Spinal cord (tissue), 10 donors: ENCODE measurements around the gene CACNA1E. TPM values are rescaled to one million over a fixed set of nuclear protein-coding genes. Genes with fewer than 3 reads are reported as not detected.

Experiments
- DNase-seq, 6 donors: peaks; one replicate each; pipeline versions ENCODE4 v3.0.0 to v3.0.0-alpha.2; 2013 to 2015; ENCODE audit warnings: low spot score in 6 of 6, low read depth in 4 of 6
- H3K27ac ChIP-seq: one replicate; pipeline ENCODE4 v1.5.1; 2013; ENCODE audit warnings: low read depth, low read length, control low read depth
- H3K27me3 ChIP-seq: one replicate; pipeline ENCODE4 v1.6.1; 2013; ENCODE audit warnings: low read length; ENCODE audit not compliant: control insufficient read depth, insufficient read depth
- H3K36me3 ChIP-seq: one replicate; pipeline ENCODE4 v1.6.1; 2013; ENCODE audit warnings: low read length; ENCODE audit not compliant: control insufficient read depth, insufficient read depth
- H3K4me1 ChIP-seq: one replicate; pipeline ENCODE4 v1.6.1; 2013; ENCODE audit warnings: low read length; ENCODE audit not compliant: control insufficient read depth, insufficient read depth
- H3K4me3 ChIP-seq: one replicate; pipeline ENCODE4 v1.5.1; 2013; ENCODE audit warnings: low read depth, low read length, control low read depth
- H3K9me3 ChIP-seq: one replicate; pipeline ENCODE4 v1.6.1; 2013; ENCODE audit warnings: low read length; ENCODE audit not compliant: control insufficient read depth, insufficient read depth
- WGBS: methylation state at CpG from one replicate; pipeline ENCODE4 v1.1.5; 2013; ENCODE audit warnings: missing lambda C conversion rate; ENCODE audit not compliant: insufficient coverage; 5-methylcytosine and 5-hydroxymethylcytosine counted together
- polyA plus RNA-seq, 2 donors: library from polyadenylated mRNA; unstranded; fragments of 120-200 nt; gene quantifications; one replicate each; pipeline ENCODE4 v1.2.1, GENCODE V29; 2013; ENCODE audit not compliant: insufficient read length in 2 of 2
- total RNA-seq, 2 donors: library from RNA; depleted of rRNA in 1 of 2; stranded (reverse); fragments of 120-200 nt in 1 of 2; fragments of >200 nt in 1 of 2; gene quantifications; one replicate each; pipeline versions ENCODE4 v1.2.3 to v1.2.4, GENCODE V29; 2013 to 2014
- donor health status: healthy.

Gene CACNA1E
- total and polyA plus RNA-seq, 4 donors, result 17.2 to 53.7 (median 37.0) TPM

- Histone ChIP-seq H3K36me3 (peaks cover 7% of the 10 kb centered on the region), H3K27me3 (no peaks in the 10 kb centered on the region), H3K9me3 (no peaks in the 10 kb centered on the region), H3K4me3 (no peak overlapping the region), H3K4me1 (peaks cover 5% of the 10 kb centered on the region), H3K27ac (no peak overlapping the region)
- DNase-seq, result no peak
- 93% methylated on average over 3 of the region's 4 CpGs for WGBS
Observed at GRCh38 chr1:181588631-181589030, 105.3 kb downstream of the CACNA1E start.

- DNase-seq, result peak in 1 of 6 donors; percentile 22
- H3K27ac ChIP-seq, result no peak overlapping the region
- no peaks in the 10 kb centered on the region for H3K9me3 ChIP-seq
- peaks cover 9% of the 10 kb centered on the region for H3K4me1 ChIP-seq
- WGBS, result 80% methylated on average over 1 of the region's 6 CpGs
- no peaks in the 10 kb centered on the region for H3K27me3 ChIP-seq
- no peak overlapping the region for H3K4me3 ChIP-seq
- peaks cover 20% of the 10 kb centered on the region for H3K36me3 ChIP-seq
Observed at GRCh38 chr1:181592255-181592859, 109.0 kb downstream of the CACNA1E start.

- Histone ChIP-seq H3K36me3 (peaks cover 16% of the 10 kb centered on the region), H3K27me3 (no peaks in the 10 kb centered on the region), H3K9me3 (no peaks in the 10 kb centered on the region), H3K4me3 (no peak overlapping the region), H3K4me1 (peaks cover 9% of the 10 kb centered on the region), H3K27ac (no peak overlapping the region)
- DNase-seq, result no peak
- no CpG with 5 or more reads among the region's 4 CpGs for WGBS
Observed at GRCh38 chr1:181593042-181593441, 109.7 kb downstream of the CACNA1E start.

GRCh38 chr1:181594553-181594952, 111.2 kb downstream of the CACNA1E start:
- H3K4me1 ChIP-seq, result peaks cover 9% of the 10 kb centered on the region
- no peak overlapping the region for H3K27ac ChIP-seq
- no peak for DNase-seq
- no peaks in the 10 kb centered on the region for H3K9me3 ChIP-seq
- WGBS, result 84% methylated on average over 3 of the region's 5 CpGs
- H3K36me3 ChIP-seq, result peaks cover 16% of the 10 kb centered on the region
- H3K4me3 ChIP-seq, result no peak overlapping the region
- H3K27me3 ChIP-seq, result no peaks in the 10 kb centered on the region

GRCh38 chr1:181595234-181595633, 111.9 kb downstream of the CACNA1E start:
- DNase-seq, result no peak
- 74% methylated on average over 6 of the region's 6 CpGs for WGBS

GRCh38 chr1:181601186-181601950, 118.1 kb downstream of the CACNA1E start:
- Histone ChIP-seq H3K27ac (no peak overlapping the region), H3K9me3 (no peaks in the 10 kb centered on the region), H3K4me1 (peaks cover 12% of the 10 kb centered on the region), H3K4me3 (no peak overlapping the region), H3K36me3 (peaks cover 8% of the 10 kb centered on the region), H3K27me3 (no peaks in the 10 kb centered on the region)
- 91% methylated on average over 4 of the region's 4 CpGs for WGBS
- no peak for DNase-seq

More at GRCh38 chr1:181595234-181595633, 111.9 kb downstream of the CACNA1E start:
- H3K4me3 ChIP-seq, result no peak overlapping the region
- peaks cover 9% of the 10 kb centered on the region for H3K4me1 ChIP-seq
- H3K27me3 ChIP-seq, result no peaks in the 10 kb centered on the region
- no peaks in the 10 kb centered on the region for H3K9me3 ChIP-seq
- H3K36me3 ChIP-seq, result peaks cover 16% of the 10 kb centered on the region
- no peak overlapping the region for H3K27ac ChIP-seq

GRCh38 chr1:181603735-181604410, 120.6 kb downstream of the CACNA1E start:
- no peak overlapping the region for H3K27ac ChIP-seq
- no peaks in the 10 kb centered on the region for H3K9me3 ChIP-seq
- H3K36me3 ChIP-seq, result peaks cover 9% of the 10 kb centered on the region
- no peak overlapping the region for H3K4me3 ChIP-seq
- no peak for DNase-seq
- H3K4me1 ChIP-seq, result peaks cover 12% of the 10 kb centered on the region
- 85% methylated on average over 9 of the region's 10 CpGs for WGBS
- no peaks in the 10 kb centered on the region for H3K27me3 ChIP-seq

GRCh38 chr1:181604482-181605249, 121.3 kb downstream of the CACNA1E start:
- Histone ChIP-seq H3K4me3 (no peak overlapping the region), H3K4me1 (peaks cover 12% of the 10 kb centered on the region), H3K27me3 (no peaks in the 10 kb centered on the region), H3K9me3 (no peaks in the 10 kb centered on the region), H3K27ac (no peak overlapping the region), H3K36me3 (peaks cover 9% of the 10 kb centered on the region)
- peak in 2 of 6 donors; percentile 23 to 32 for DNase-seq
- WGBS, result 39% methylated on average over 4 of the region's 7 CpGs

GRCh38 chr1:181607524-181607923, 124.2 kb downstream of the CACNA1E start:
- no peaks in the 10 kb centered on the region for H3K27me3 ChIP-seq
- H3K9me3 ChIP-seq, result no peaks in the 10 kb centered on the region
- DNase-seq, result no peak
- peaks cover 12% of the 10 kb centered on the region for H3K4me1 ChIP-seq
- H3K36me3 ChIP-seq, result peaks cover 5% of the 10 kb centered on the region
- 100% methylated on average over 1 of the region's 3 CpGs for WGBS
- no peak overlapping the region for H3K4me3 ChIP-seq
- no peak overlapping the region for H3K27ac ChIP-seq
